HepG2 (cell line): ENCODE measurements around the gene PIGO. TPM values are rescaled to one million over a fixed set of nuclear protein-coding genes. Genes with fewer than 3 reads are reported as not detected.

ENCODE experiments used
- FOXM1 ChIP-seq: sonication (generic); formaldehyde crosslinking; IDR thresholded peaks from 2 replicates; pipeline ENCODE4 v1.5.0; 2020; ENCODE audit warnings: missing genetic modification reagents
- HNF4A ChIP-seq: sonication (generic); formaldehyde crosslinking; IDR thresholded peaks from 2 replicates; pipeline ENCODE4 v1.4.0; 2020; ENCODE audit warnings: missing genetic modification reagents
- MAFF ChIP-seq: IDR thresholded peaks from 2 replicates; pipeline ENCODE4 v1.6.1; 2011; ENCODE audit warnings: low read depth, low read length, improper control_type of control experiment
- NFKBIZ ChIP-seq: IDR thresholded peaks from 2 replicates; pipeline ENCODE4 v1.6.1; 2018; ENCODE audit warnings: missing genetic modification reagents, missing compliant biosample characterization
- PREB ChIP-seq: sonication (generic); formaldehyde crosslinking; IDR thresholded peaks from 2 replicates; pipeline ENCODE4 v1.4.0; 2020; ENCODE audit warnings: missing genetic modification reagents
- RBM22 ChIP-seq: fragments of 200-400 bp; formaldehyde crosslinking; optimal IDR thresholded peaks from 2 replicates; pipeline ENCODE3; 2017; ENCODE audit warnings: mild to moderate bottlenecking, low read length, moderate library complexity
- SOX6 ChIP-seq, 2 experiments: fragments of 450-650 bp in 1 of 2; sonication (generic) in 1 of 2; formaldehyde crosslinking in 1 of 2; IDR thresholded peaks; 2 replicates each; pipeline versions ENCODE4 v1.4.0 to v1.6.1; 2017 to 2020; ENCODE audit warnings: antibody characterized with exemption in 1 of 2, mild to moderate bottlenecking in 1 of 2, missing genetic modification reagents in 1 of 2
- TCF7 ChIP-seq: sonication (generic); IDR thresholded peaks from 2 replicates; pipeline ENCODE4 v1.6.1; 2016; ENCODE audit warnings: antibody characterized with exemption, low read depth
- THRA ChIP-seq: sonication (generic); formaldehyde crosslinking; IDR thresholded peaks from 2 replicates; pipeline ENCODE4 v1.4.0; 2020; ENCODE audit warnings: missing genetic modification reagents, borderline replicate concordance
- XRCC5 ChIP-seq: fragments of 200-400 bp; formaldehyde crosslinking; optimal IDR thresholded peaks from 2 replicates; pipeline ENCODE3; 2017; ENCODE audit warnings: mild to moderate bottlenecking, low read length
- ZFP36L2 ChIP-seq: sonication (generic); formaldehyde crosslinking; IDR thresholded peaks from 2 replicates; pipeline ENCODE4 v1.4.0; 2020; ENCODE audit warnings: missing genetic modification reagents
- ZNF17 ChIP-seq: sonication (generic); formaldehyde crosslinking; IDR thresholded peaks from 2 replicates; pipeline ENCODE4 v1.5.0; 2020; ENCODE audit warnings: mild to moderate bottlenecking, missing genetic modification reagents
- ZNF274 ChIP-seq: sonication (generic); formaldehyde crosslinking; IDR thresholded peaks from 2 replicates; pipeline ENCODE4 v1.5.1; 2020; ENCODE audit warnings: mild to moderate bottlenecking, missing genetic modification reagents
- ZNF281 ChIP-seq: sonication (generic); formaldehyde crosslinking; IDR thresholded peaks from 2 replicates; pipeline ENCODE4 v1.4.0; 2020; ENCODE audit warnings: missing genetic modification reagents, borderline replicate concordance
- ZNF296 ChIP-seq: sonication (generic); formaldehyde crosslinking; conservative IDR thresholded peaks from 2 replicates; pipeline ENCODE4 v1.5.0; 2020; ENCODE audit warnings: mild to moderate bottlenecking, missing genetic modification reagents
- ZNF354B ChIP-seq: sonication (generic); formaldehyde crosslinking; IDR thresholded peaks from 2 replicates; pipeline ENCODE4 v1.8.0; 2022; ENCODE audit warnings: mild to moderate bottlenecking, missing genetic modification reagents
- ZNF430 ChIP-seq: sonication (generic); formaldehyde crosslinking; IDR thresholded peaks from 2 replicates; pipeline ENCODE4 v1.9.0; 2021; ENCODE audit warnings: mild to moderate bottlenecking, missing genetic modification reagents
- ZNF501 ChIP-seq: sonication (generic); formaldehyde crosslinking; IDR thresholded peaks from 2 replicates; pipeline ENCODE4 v1.5.1; 2020; ENCODE audit warnings: mild to moderate bottlenecking, moderate library complexity, missing genetic modification reagents
- ZNF580 ChIP-seq: IDR thresholded peaks from 2 replicates; pipeline ENCODE4 v1.6.1; 2016; ENCODE audit warnings: low read depth, borderline replicate concordance
- polyA plus RNA-seq, 8 experiments: library from polyadenylated mRNA; depleted of rRNA in 3 of 8; stranded (reverse) in 7 of 8; unstranded in 1 of 8; fragments of >200 nt; fragmentation: Illumina TruSeq in 4 of 8; extraction: Trizol in 4 of 8; gene quantifications; 2 replicates each; pipeline versions ENCODE4 v1.2.1 to v1.2.3, GENCODE V29; 2011 to 2016; ENCODE audit warnings: low read depth in 4 of 8, missing spikeins in 1 of 8, mixed read lengths in 1 of 8; ENCODE audit not compliant: insufficient read depth in 1 of 8
- total RNA-seq, 5 experiments: library from RNA; depleted of rRNA; stranded (reverse); fragments of >200 nt; fragmentation: Illumina TruSeq; extraction: Trizol; gene quantifications; 2 replicates each; pipeline ENCODE4 v1.2.3, GENCODE V29; 2016; ENCODE audit warnings: low read depth in 1 of 5
- TF ChIP-seq, protein P1 (sequence below): sonication (generic); formaldehyde crosslinking; IDR thresholded peaks from 2 replicates; pipeline ENCODE4 v1.5.0; 2020; ENCODE audit warnings: mild to moderate bottlenecking, missing genetic modification reagents

The PIGO gene
- total and polyA plus RNA-seq, 2 of the 13 experiments (the other 11 are each of a cell fraction or from before 2014, with no cell fraction given): 20.5 to 26.2 TPM

DNA sequence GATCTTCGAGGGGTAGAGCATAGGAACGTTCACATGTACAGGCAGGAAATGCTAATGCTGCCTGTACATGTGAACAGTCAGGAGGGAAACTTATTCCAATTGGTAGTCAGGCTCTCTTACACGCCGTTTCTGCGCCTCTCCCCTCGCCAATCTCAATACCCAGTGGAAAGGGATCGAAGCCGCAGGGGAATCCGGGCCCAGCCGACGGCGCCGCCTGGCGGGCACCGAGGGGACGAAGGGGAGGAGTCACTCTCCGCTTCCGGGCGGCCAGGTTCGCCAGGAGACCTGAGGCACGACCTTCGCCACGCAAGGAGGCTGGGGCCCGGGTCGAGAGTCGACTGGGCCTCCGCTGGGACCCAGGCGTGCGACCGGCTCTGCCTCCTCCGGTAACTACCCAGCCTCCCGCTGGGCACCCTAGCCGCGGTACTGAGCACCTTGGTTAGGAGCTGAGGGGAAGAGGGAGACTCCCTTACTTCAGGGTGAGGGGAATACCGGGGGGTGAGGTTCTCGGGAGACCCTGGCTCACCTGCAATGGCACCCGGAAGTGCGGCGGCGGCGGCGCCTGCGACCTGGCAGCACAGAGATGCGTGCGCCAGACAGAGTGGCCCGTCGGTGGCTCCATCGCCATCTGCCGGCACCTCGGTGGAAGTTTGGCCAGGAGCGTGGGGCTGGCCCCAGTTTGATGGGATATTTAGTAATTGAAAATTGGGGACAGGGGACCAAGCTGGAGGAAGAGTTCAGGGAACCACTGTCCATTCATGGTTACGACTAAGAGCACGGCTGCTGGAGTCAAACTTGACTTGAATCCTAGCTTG is at the start of gene PIGO (continued):
- TF ChIP-seq THRA (CRISPR knock-in tag) (peak; percentile 62; the same call in 1 of the 2 replicates), SOX6 (IDR thresholded peaks at IDR 0.05) (no peak), SOX6 (CRISPR knock-in tag; IDR thresholded peaks at IDR 0.05) (peak; percentile 69), FOXM1 (no peak), ZNF580 (CRISPR knock-in tag) (peak; percentile 81; the same call in 1 of the 2 replicates), RBM22 (peak; percentile 38), PREB (CRISPR knock-in tag) (no peak), ZNF17 (CRISPR knock-in tag) (no peak), TCF7 (no peak), HNF4A (CRISPR knock-in tag) (peak; percentile 35; the same call in 1 of the 2 replicates), ZNF274 (peak; percentile 70), ZNF354B (CRISPR knock-in tag) (no peak), ZNF430 (peak; percentile 76; the same call in 1 of the 2 replicates), NFKBIZ (CRISPR knock-in tag) (peak; percentile 47), ZNF296 (CRISPR knock-in tag) (no peak; the same call in 1 of the 2 replicates), XRCC5 (peak; percentile 96), MAFF (no peak), ZNF501 (CRISPR knock-in tag) (peak; percentile 96), ZFP36L2 (0 out of 2 replicates have a peak, but pooled peaks have one; percentile 20), ZNF281 (CRISPR knock-in tag) (peak; percentile 9; the same call in 1 of the 2 replicates)
- TF ChIP-seq, protein P1, sequence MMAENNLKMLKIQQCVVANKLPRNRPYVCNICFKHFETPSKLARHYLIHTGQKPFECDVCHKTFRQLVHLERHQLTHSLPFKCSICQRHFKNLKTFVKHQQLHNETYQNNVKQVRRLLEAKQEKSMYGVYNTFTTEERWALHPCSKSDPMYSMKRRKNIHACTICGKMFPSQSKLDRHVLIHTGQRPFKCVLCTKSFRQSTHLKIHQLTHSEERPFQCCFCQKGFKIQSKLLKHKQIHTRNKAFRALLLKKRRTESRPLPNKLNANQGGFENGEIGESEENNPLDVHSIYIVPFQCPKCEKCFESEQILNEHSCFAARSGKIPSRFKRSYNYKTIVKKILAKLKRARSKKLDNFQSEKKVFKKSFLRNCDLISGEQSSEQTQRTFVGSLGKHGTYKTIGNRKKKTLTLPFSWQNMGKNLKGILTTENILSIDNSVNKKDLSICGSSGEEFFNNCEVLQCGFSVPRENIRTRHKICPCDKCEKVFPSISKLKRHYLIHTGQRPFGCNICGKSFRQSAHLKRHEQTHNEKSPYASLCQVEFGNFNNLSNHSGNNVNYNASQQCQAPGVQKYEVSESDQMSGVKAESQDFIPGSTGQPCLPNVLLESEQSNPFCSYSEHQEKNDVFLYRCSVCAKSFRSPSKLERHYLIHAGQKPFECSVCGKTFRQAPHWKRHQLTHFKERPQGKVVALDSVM (CRISPR knock-in tag): peak; percentile 97
